OCI-M2 (cell line): Measurements from ENCODE around the gene EMP2.
"Not testable (repeated sequence)": the region's sequence is repeated elsewhere in the genome, so short reads cannot be mapped to it uniquely, and the experiment has no call there.

ENCODE experiments used
- DNase-seq: peaks from one replicate; lab custom pipeline; 2025; ENCODE audit not compliant: unreplicated experiment; lab: John Stamatoyannopoulos, UW

EMP2 gene

GRCh38 chr16:10552998-10553491 is 27.4 kb downstream of the EMP2 start:
- DNase-seq, result peak; percentile 28

GRCh38 chr16:10552281-10552680 is 28.1 kb downstream of the EMP2 start:
- no peak for DNase-seq

GRCh38 chr16:10551881-10552280 is 28.5 kb downstream of the EMP2 start:
- DNase-seq, result no peak

GRCh38 chr16:10548404-10548803 is 32.0 kb downstream of the EMP2 start:
- no peak for DNase-seq

GRCh38 chr16:10547708-10548107 is 32.7 kb downstream of the EMP2 start:
- DNase-seq, result no peak

GRCh38 chr16:10543231-10543977 is 37.0 kb downstream of the EMP2 start:
- DNase-seq, result no peak

- no peak for DNase-seq
These were observed 39.0 kb downstream of the EMP2 start for GRCh38 chr16:10541366-10541765.

- DNase-seq, result no peak
These were observed 40.6 kb downstream of the EMP2 start for GRCh38 chr16:10539793-10540192.

GRCh38 chr16:10539236-10539635 is 41.2 kb downstream of the EMP2 start:
- no peak for DNase-seq

- DNase-seq, result no peak
These were observed 41.8 kb downstream of the EMP2 start for GRCh38 chr16:10538583-10538982.

GRCh38 chr16:10537946-10538345 is 42.5 kb downstream of the EMP2 start:
- no peak for DNase-seq

GRCh38 chr16:10536814-10537389 is 43.5 kb downstream of the EMP2 start:
- DNase-seq, result no peak

- DNase-seq, result not testable (repeated sequence)
These were observed 44.1 kb downstream of the EMP2 start for GRCh38 chr16:10536328-10536727.

GRCh38 chr16:10535461-10535860 is 44.9 kb downstream of the EMP2 start:
- no peak for DNase-seq

GRCh38 chr16:10534748-10535147 is 45.6 kb downstream of the EMP2 start:
- DNase-seq, result no peak

- DNase-seq, result not testable (repeated sequence)
These were observed 46.8 kb downstream of the EMP2 start for GRCh38 chr16:10533612-10534011.

- no peak for DNase-seq
These were observed 48.8 kb downstream of the EMP2 start for GRCh38 chr16:10531582-10531981.

- no peak for DNase-seq
These were observed 49.7 kb downstream of the EMP2 start for GRCh38 chr16:10530685-10531084.

GRCh38 chr16:10529895-10530669 is 50.3 kb downstream of the EMP2 start:
- DNase-seq, result no peak

GRCh38 chr16:10528635-10529034 is 51.8 kb downstream of the EMP2 start:
- DNase-seq, result no peak

GRCh38 chr16:10526962-10527361 is 53.4 kb downstream of the EMP2 start:
- DNase-seq, result no peak
